AG10803 (cell line): ENCODE data around the gene FUT9.

Experiments used
- DNase-seq: peaks from one replicate; pipeline ENCODE4 v3.0.0; 2010; ENCODE audit warnings: low read depth
- H3K4me3 ChIP-seq: 2 replicates; pipeline ENCODE4 v1.5.1; 2011; ENCODE audit warnings: mild to moderate bottlenecking, low read length, control low read depth
- CTCF ChIP-seq: conservative IDR thresholded peaks from 2 replicates; pipeline ENCODE4 v1.5.1; 2011; ENCODE audit warnings: mild to moderate bottlenecking, low read length, control low read depth, inconsistent platforms

FUT9 gene

DNA sequence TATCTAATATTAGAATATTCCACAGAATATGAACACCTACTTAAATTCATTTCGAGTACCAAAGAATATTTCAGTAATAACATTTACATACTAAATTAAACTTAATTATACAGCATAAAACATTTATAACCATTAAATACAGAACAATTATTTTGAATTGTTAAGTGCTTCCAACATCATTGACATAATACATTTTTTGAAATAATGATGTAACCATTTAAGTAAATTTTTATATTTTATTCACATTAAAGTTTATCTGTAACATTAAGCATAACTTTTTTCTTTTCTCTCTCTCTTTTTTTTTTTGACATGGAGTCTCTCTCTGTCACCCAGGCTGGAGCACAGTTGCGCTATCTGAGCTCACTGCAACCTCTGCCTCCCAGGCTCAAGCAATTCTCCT, 44.5 kb downstream of the FUT9 start:
- no peak for TF ChIP-seq CTCF
- no peak for DNase-seq
- H3K4me3 ChIP-seq = no peak overlapping the region

- no peak for DNase-seq
- no peak for TF ChIP-seq CTCF
- no peak overlapping the region for H3K4me3 ChIP-seq
Measured at GRCh38 chr6:96065213-96065612, 49.4 kb downstream of the FUT9 start.

- no peak for TF ChIP-seq CTCF
- H3K4me3 ChIP-seq = no peak overlapping the region
- DNase-seq = no peak
Measured at GRCh38 chr6:96066376-96066775, 50.6 kb downstream of the FUT9 start.

DNA sequence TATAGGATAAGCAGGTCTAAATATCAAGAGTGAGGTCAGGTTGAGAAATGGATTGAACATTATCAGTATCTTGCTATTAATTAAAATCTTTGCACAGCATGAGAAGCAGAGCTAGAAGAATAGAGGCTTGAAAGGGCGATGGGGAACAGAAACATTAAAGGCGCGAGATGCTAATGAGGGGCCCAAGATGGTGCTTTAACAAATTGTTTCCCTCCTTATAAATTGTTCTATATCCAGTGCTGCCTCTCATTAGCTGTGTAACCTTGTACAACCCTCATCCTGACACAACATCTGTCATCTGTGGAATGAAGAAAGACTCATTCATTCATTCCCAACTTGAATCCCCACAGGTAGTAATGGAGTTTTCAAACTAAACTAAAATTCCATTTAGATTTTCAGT, 57.8 kb downstream of the FUT9 start:
- DNase-seq = no peak
- no peak for TF ChIP-seq CTCF
- no peak overlapping the region for H3K4me3 ChIP-seq

DNA sequence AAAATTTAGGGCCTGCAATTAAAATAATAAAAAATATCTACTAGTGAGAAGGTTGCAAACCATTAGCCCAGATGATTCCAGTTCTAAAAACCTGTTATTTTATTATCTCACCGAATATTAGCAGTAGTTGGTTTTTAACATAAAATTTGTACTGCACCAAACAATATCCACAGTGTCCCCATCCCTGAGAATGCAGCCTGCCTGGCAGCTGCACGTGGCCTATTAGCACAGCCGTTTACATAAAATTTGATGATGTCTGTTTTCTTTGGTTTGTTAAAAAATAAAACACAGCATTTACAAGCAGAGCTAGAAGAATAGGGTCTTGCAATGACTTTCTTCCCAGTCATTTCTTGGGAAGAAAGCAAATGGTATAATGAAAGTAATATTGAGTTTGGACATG, 58.2 kb downstream of the FUT9 start:
- no peak for TF ChIP-seq CTCF
- DNase-seq = no peak

GRCh38 chr6:96075826-96076225, 60.1 kb downstream of the FUT9 start:
- DNase-seq = no peak
- no peak overlapping the region for H3K4me3 ChIP-seq
- TF ChIP-seq CTCF = no peak

More for the DNA sequence above, 58.2 kb downstream of the FUT9 start:
- no peak overlapping the region for H3K4me3 ChIP-seq

DNA sequence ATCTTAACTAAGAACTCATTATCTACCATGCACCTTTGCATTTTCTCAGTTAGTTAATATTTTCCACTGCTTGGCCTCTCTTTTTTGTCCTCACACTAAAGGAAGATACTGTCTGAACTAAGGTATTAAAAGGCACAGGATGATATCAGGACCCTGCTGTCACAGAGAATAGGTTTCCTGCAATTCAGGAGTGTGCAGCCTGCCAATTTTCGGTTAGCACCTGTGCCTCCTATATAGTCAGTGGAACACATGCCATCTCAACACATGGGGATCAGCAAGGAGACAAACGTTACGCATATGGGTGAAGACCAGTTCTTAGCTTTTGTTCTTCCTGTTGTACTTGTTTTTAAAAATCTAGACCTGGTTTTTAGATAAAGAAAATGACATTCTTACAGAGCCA, 71.0 kb downstream of the FUT9 start:
- no peak overlapping the region for H3K4me3 ChIP-seq
- no peak for TF ChIP-seq CTCF
- no peak for DNase-seq
